Kidney (tissue), 14 donors: ENCODE results near the gene NRXN3. TPM values are rescaled to one million over a fixed set of nuclear protein-coding genes. Genes with fewer than 3 reads are reported as not detected.
A peak's percentile ranks its signal among the peaks of the same experiment; 100 is the strongest.

ENCODE experiments used
- DNase-seq, 5 donors: peaks; one replicate each; pipeline ENCODE4 v3.0.0-alpha.2; 2013 to 2020
- FAIRE-seq: peaks from 2 replicates; lab custom pipeline; 2012; peaks lifted over from hg19 to GRCh38; lab: Jason Lieb, UNC
- H3K27ac ChIP-seq, 2 donors: one replicate each; pipeline ENCODE4 v1.7.0; 2013; ENCODE audit warnings: low read depth in 2 of 2, low read length in 2 of 2, inconsistent platforms in 1 of 2
- H3K27me3 ChIP-seq: one replicate; pipeline ENCODE4 v1.7.1; 2013; ENCODE audit warnings: low read length, inconsistent platforms; ENCODE audit not compliant: control insufficient read depth, insufficient read depth
- H3K36me3 ChIP-seq, 3 donors: one replicate each; pipeline versions ENCODE4 v1.7.0 to v1.7.1; 2013; ENCODE audit warnings: low read length in 3 of 3, control low read depth in 1 of 3, inconsistent platforms in 1 of 3; ENCODE audit not compliant: insufficient read depth in 3 of 3, control insufficient read depth in 2 of 3
- H3K4me1 ChIP-seq, 3 donors: one replicate each; pipeline versions ENCODE4 v1.7.0 to v1.7.1; 2013; ENCODE audit warnings: low read length in 3 of 3, inconsistent platforms in 1 of 3, low read depth in 1 of 3; ENCODE audit not compliant: control insufficient read depth in 2 of 3, insufficient read depth in 2 of 3
- H3K4me3 ChIP-seq, 3 donors: one replicate each; pipeline versions ENCODE4 v1.7.0 to v1.8.1; 2013; ENCODE audit warnings: low read length in 3 of 3, control low read depth in 1 of 3, inconsistent platforms in 1 of 3
- H3K9ac ChIP-seq, 3 donors: one replicate each; pipeline versions ENCODE4 v1.7.0 to v1.7.1; 2013; ENCODE audit warnings: low read length in 3 of 3, control low read depth in 1 of 3, inconsistent platforms in 1 of 3
- H3K9me3 ChIP-seq, 3 donors: one replicate each; pipeline versions ENCODE4 v1.7.0 to v1.7.1; 2013; ENCODE audit warnings: low read length in 3 of 3, control low read depth in 1 of 3, inconsistent platforms in 1 of 3; ENCODE audit not compliant: control insufficient read depth in 2 of 3, insufficient read depth in 1 of 3
- intact Hi-C: fragments of 100-400 bp; cut with DNase I; formaldehyde crosslinking; loops from one replicate; pipeline ENCODE4 v1.11.1; 2022
- polyA plus RNA-seq: library from polyadenylated mRNA; stranded (reverse); fragments of 350-450 nt; fragmentation: Illumina TruSeq; extraction: RNeasy Lipid Tissue Mini Kit (QIAGEN cat#74804); gene quantifications from one replicate; pipeline ENCODE4 v1.2.3, GENCODE V29; 2014; ENCODE audit warnings: low read depth, low replicate concordance; ENCODE audit not compliant: insufficient read depth
- total RNA-seq: library from RNA; stranded (reverse); fragmentation: NEBNext Ultra II Directional; extraction: Animal tissue kit (Norgen Biotek cat#: 25700); gene quantifications from one replicate; pipeline ENCODE4 v1.2.1, GENCODE V29; 2021
- TF ChIP-seq, protein P1 (sequence below): IDR thresholded peaks from 3 replicates; pipeline ENCODE4 v1.5.1; 2012; ENCODE audit warnings: mild to moderate bottlenecking, moderate library complexity, borderline replicate concordance; ENCODE audit not compliant: insufficient read depth; ENCODE audit errors: extremely low read depth
- donor health status: control.
- donor health status: control.
- donor health status: control.
- donor health status: control.
- donor health status: control.
- donor health status: DM: yes; HTN: yes; CAD: no.
- donor health status: Normal renal cell carcinoma (clear cell type).

The NRXN3 gene
- total and polyA plus RNA-seq, 2 donors from 2014 or later: 1.5 to 2.4 TPM

GRCh38 chr14:78308079-78308478 is 137.9 kb downstream of the NRXN3 start:
- TF ChIP-seq, protein P1, sequence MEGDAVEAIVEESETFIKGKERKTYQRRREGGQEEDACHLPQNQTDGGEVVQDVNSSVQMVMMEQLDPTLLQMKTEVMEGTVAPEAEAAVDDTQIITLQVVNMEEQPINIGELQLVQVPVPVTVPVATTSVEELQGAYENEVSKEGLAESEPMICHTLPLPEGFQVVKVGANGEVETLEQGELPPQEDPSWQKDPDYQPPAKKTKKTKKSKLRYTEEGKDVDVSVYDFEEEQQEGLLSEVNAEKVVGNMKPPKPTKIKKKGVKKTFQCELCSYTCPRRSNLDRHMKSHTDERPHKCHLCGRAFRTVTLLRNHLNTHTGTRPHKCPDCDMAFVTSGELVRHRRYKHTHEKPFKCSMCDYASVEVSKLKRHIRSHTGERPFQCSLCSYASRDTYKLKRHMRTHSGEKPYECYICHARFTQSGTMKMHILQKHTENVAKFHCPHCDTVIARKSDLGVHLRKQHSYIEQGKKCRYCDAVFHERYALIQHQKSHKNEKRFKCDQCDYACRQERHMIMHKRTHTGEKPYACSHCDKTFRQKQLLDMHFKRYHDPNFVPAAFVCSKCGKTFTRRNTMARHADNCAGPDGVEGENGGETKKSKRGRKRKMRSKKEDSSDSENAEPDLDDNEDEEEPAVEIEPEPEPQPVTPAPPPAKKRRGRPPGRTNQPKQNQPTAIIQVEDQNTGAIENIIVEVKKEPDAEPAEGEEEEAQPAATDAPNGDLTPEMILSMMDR: no peak
- Histone ChIP-seq H3K27me3 (no peaks in the 10 kb centered on the region), H3K27ac (no peak overlapping the region), H3K9ac (no peak overlapping the region), H3K9me3 (no peaks in the 10 kb centered on the region), H3K4me3 (no peak overlapping the region), H3K4me1 (no peaks in the 10 kb centered on the region), H3K36me3 (no peaks in the 10 kb centered on the region)
- DNase-seq (no peak), FAIRE-seq (no peak)
- intact Hi-C loops: no loop called here

DNA sequence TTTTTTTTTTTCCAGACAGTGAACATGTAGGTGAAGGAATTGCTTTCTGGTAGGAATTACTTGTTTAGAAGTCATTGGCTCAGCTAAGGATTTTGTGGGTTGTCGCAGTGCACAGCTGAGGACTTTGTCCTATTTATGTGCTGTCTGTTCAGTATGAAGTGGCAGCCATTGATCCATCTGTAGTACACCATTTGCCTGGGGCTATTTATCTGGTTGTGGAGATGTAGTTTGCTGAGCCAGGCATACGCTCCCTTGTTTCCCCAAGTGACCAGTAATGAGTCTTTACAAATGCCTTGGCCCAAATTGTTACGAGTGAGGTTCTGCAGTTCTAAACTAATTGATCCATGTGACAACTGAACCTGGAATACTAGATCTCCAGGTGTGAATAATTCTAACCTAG is 140.1 kb downstream of the NRXN3 start:
- no peaks in the 10 kb centered on the region for H3K36me3 ChIP-seq
- FAIRE-seq: no peak
- no peaks in the 10 kb centered on the region for H3K27me3 ChIP-seq
- intact Hi-C loops: no loop called here
- no peak overlapping the region for H3K9ac ChIP-seq
- no peaks in the 10 kb centered on the region for H3K4me1 ChIP-seq
- H3K27ac ChIP-seq: no peak overlapping the region
- no peak overlapping the region for H3K4me3 ChIP-seq
- TF ChIP-seq, protein P1: no peak
- H3K9me3 ChIP-seq: no peaks in the 10 kb centered on the region
- DNase-seq: no peak

- no peaks in the 10 kb centered on the region for H3K9me3 ChIP-seq
- intact Hi-C loops: no loop called here
- no peaks in the 10 kb centered on the region for H3K36me3 ChIP-seq
- FAIRE-seq (peak; percentile 6), DNase-seq (no peak)
- no peaks in the 10 kb centered on the region for H3K27me3 ChIP-seq
- no peaks in the 10 kb centered on the region for H3K4me1 ChIP-seq
- no peak overlapping the region for H3K4me3 ChIP-seq
- H3K27ac ChIP-seq: no peak overlapping the region
- TF ChIP-seq, protein P1: no peak
- no peak overlapping the region for H3K9ac ChIP-seq
These were observed 143.3 kb downstream of the NRXN3 start for GRCh38 chr14:78313499-78313898.

GRCh38 chr14:78314484-78314883 is 144.3 kb downstream of the NRXN3 start:
- no peak for FAIRE-seq
- Histone ChIP-seq H3K9me3 (no peaks in the 10 kb centered on the region), H3K4me3 (no peak overlapping the region), H3K4me1 (no peaks in the 10 kb centered on the region), H3K36me3 (no peaks in the 10 kb centered on the region), H3K9ac (no peak overlapping the region), H3K27me3 (no peaks in the 10 kb centered on the region), H3K27ac (no peak overlapping the region)
- intact Hi-C loops: no loop called here
- no peak for DNase-seq
- TF ChIP-seq, protein P1: no peak
